H1 (cell line): ENCODE data around the gene RNASE4.

Experiments
- CTCF ChIP-seq, 3 experiments: IDR thresholded peaks; 1 replicate in 2 of 3; 2 replicates in 1 of 3; pipeline versions ENCODE4 v1.5.1 to v1.6.1; 2011; ENCODE audit warnings: low read length in 3 of 3, mild to moderate bottlenecking in 3 of 3, inconsistent platforms in 2 of 3, low read depth in 1 of 3, moderate library complexity in 1 of 3; ENCODE audit not compliant: insufficient read depth in 1 of 3; ENCODE audit errors: control extremely low read depth in 1 of 3
- MAX ChIP-seq: IDR thresholded peaks from 2 replicates; pipeline ENCODE4 v1.6.1; 2012; ENCODE audit warnings: inconsistent platforms
- RAD21 ChIP-seq, 2 experiments: IDR thresholded peaks in 1 of 2; conservative IDR thresholded peaks in 1 of 2; 2 replicates each; pipeline ENCODE4 v1.6.1; 2011; ENCODE audit warnings: low read depth in 2 of 2, low read length in 2 of 2, improper control_type of control experiment in 1 of 2, inconsistent platforms in 1 of 2, mild to moderate bottlenecking in 1 of 2, moderate library complexity in 1 of 2
- RFX5 ChIP-seq: IDR thresholded peaks from 2 replicates; pipeline ENCODE4 v1.6.1; 2011; ENCODE audit warnings: low read depth, low read length, improper control_type of control experiment, borderline replicate concordance
- SUZ12 ChIP-seq: fragments of 200-600 bp; sonication (generic); IDR thresholded peaks from 2 replicates; pipeline ENCODE4 v1.6.1; 2012; ENCODE audit warnings: mild to moderate bottlenecking, inconsistent platforms, low read length, moderate library complexity, mixed read lengths
- TBP ChIP-seq: IDR thresholded peaks from 2 replicates; pipeline ENCODE4 v1.6.1; 2011; ENCODE audit warnings: low read depth, low read length, improper control_type of control experiment
- ZNF274 ChIP-seq: IDR thresholded peaks from 2 replicates; pipeline ENCODE4 v1.7.0; 2012; ENCODE audit warnings: low read length, borderline replicate concordance; ENCODE audit errors: extremely low read depth

- TF ChIP-seq RAD21 (IDR thresholded peaks at IDR 0.05 in 1 of 2, conservative IDR thresholded peaks at IDR 0.05 in 1 of 2; ENCODE audit: low read depth in 2 of 2, low read length in 2 of 2) = no peak
- no peak for TF ChIP-seq CTCF (IDR thresholded peaks at IDR 0.05; ENCODE audit: control extremely low read depth in 1 of 3, insufficient read depth in 1 of 3, low read depth in 1 of 3, low read length in 3 of 3)
- no peak for TF ChIP-seq ZNF274
- TF ChIP-seq TBP = peak; percentile 94
- no peak for TF ChIP-seq RFX5
- no peak for TF ChIP-seq MAX
- no peak for TF ChIP-seq SUZ12
Measured at GRCh38 chr14:20659813-20660395, 24.5 kb upstream of the RNASE4 start.
